Stimulated activated CD4-positive, alpha-beta T cell treated with anti-CD3 and anti-CD28 coated beads, Interleukin-1b, Interleukin-23, amount 100 ng/mL, for 4 hours (primary cell): ENCODE measurements around the gene KLHL1.

Source experiments
- DNase-seq, 2 donors: peaks; one replicate each; pipeline ENCODE4 v3.0.0-alpha.2; 2020; ENCODE audit warnings: low read depth in 2 of 2

Gene KLHL1

DNA sequence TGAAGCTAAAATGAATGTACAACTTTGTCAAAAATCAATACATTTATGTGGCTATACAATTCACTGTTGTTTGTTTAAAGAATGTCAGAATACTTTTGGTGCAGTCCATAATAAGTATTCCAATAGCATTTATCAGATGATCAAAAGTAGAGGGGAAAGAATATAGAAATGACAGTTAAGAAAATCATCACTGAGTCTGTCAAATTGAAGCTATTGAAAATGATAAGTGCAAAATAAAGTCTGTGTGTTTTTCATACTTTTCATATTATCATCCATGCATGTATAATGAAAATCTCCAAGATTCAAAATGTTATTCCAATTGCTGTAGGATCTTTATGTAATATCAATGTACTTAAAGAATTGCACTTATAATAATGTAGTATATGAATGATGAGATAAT lies 93.9 kb downstream of the KLHL1 start:
- no peak for DNase-seq

DNA sequence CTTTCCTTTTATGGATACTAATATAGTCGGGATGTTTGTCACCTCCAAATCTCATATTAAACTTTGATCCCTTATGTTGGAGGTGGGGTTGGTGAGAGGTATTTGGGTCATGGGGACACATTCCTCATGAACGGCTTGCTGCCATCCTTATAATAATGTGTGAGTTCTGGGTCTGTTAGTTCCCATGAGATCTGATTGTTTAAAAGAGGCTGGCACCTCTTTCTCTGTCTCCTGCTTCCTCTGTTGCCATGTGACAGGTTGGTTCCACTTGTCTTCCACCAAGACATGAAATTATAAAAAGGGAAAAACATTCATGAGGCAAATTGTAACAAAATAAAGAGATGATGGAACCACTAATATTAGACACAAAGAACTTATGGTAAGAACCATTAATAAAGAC lies 108.4 kb downstream of the KLHL1 start:
- DNase-seq = no peak

- DNase-seq = no peak
Measured at GRCh38 chr13:69997061-69997460, 111.2 kb downstream of the KLHL1 start.

GRCh38 chr13:69980799-69981198 lies 127.5 kb downstream of the KLHL1 start:
- no peak for DNase-seq

DNA sequence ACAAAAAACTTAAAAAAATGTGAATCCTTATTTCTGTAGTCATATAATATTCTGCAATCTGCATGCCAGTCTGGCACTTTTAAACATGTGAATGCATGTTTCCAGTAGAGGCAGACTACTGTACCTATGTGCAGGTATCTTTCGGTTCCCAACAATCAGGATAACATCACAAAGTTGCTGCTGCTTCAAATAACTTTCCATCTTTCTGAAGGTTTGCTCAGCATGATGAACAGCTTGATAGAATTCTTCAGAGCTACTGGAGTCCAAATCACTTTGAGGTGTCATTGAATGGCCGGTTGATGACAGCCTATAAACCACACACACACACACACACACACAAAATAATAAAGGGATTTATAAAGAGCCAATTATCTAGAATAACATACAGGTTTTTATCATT lies 132.8 kb downstream of the KLHL1 start:
- no peak for DNase-seq

GRCh38 chr13:69970520-69970919 lies 137.7 kb downstream of the KLHL1 start:
- DNase-seq = no peak

GRCh38 chr13:69959046-69959445 lies 149.2 kb downstream of the KLHL1 start:
- no peak for DNase-seq

GRCh38 chr13:69956839-69957238 lies 151.4 kb downstream of the KLHL1 start:
- DNase-seq = no peak

- no peak for DNase-seq
Measured at GRCh38 chr13:69956349-69956748, 151.9 kb downstream of the KLHL1 start.

- DNase-seq = no peak
Measured at GRCh38 chr13:69955271-69955670, 153.0 kb downstream of the KLHL1 start.

DNA sequence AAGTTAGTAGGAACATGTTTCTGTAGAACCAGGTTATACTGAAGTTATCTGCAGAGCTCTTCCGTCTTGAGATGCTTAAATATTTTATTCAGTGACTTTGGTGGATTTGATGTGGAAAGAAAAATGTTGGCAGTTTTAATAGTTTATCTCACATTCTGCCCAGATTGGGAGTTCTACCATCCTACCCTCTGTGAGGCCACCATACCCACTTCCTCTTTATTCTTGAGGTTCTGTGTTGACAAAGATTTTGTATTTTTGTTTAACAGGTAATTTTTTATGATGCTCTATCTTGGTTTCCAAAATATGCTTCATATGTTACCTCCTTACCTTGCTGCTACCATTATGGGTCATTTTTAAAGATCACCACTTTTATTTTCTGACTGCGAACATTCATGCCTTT lies 156.8 kb downstream of the KLHL1 start:
- DNase-seq = no peak

- DNase-seq = no peak
Measured at GRCh38 chr13:69950160-69950559, 158.1 kb downstream of the KLHL1 start.

DNA sequence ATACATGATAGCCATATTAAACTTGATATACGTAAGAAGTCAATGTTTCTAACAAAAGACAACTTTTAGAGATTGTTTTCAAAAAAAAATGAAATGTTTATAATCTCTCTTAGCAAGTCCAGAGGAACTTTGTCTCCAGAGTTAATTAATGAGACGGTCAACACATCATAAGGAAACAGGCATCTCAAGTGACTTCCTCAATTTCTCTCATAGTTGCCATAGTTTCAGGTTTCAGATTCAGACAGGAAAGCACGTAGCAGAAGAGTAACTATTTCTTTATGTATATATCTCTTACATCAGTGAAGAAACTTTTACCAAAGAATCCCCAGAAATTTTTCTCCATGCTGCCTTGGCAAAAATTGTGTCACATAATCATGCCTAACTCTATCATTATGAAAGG lies 160.2 kb downstream of the KLHL1 start:
- no peak for DNase-seq

DNA sequence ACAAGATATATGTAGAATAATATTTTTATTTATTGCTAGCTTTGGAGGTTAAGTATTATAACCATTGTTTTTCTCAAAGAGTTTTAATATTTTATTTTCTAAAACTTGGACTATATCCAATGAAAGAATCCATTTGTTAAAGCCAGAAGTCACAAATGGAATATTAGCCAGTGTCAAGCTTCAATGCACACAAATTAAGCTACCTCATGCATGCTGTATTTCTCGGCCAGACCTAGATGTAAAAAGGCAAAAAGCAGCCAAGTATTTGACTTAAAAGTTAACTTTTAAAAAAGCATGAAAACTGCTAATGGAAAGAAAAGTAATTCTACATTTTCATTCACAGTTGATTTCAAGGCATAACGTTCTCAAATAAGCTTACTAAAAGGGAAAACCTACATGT lies 160.7 kb downstream of the KLHL1 start:
- no peak for DNase-seq

DNA sequence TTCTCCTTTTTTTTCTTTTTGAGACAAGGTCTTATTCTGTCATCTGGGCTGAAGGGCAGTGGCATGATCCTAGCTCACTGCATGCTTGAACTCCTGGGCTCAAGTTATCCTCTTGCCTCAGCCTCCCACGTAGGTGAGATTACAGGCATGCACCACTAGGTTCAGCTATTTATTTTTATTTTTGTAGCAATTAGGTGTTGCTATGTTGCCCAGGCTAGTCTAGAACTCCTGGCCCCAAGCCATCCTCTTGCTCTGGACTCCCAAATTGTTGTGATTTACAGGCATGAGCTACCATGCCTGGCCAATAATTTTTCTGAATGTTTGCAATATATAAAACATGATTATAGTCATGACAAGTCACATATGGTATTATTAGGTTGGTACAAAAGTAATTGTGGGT lies 161.7 kb downstream of the KLHL1 start:
- DNase-seq = no peak

GRCh38 chr13:69935043-69935442 lies 173.2 kb downstream of the KLHL1 start:
- DNase-seq = no peak

DNA sequence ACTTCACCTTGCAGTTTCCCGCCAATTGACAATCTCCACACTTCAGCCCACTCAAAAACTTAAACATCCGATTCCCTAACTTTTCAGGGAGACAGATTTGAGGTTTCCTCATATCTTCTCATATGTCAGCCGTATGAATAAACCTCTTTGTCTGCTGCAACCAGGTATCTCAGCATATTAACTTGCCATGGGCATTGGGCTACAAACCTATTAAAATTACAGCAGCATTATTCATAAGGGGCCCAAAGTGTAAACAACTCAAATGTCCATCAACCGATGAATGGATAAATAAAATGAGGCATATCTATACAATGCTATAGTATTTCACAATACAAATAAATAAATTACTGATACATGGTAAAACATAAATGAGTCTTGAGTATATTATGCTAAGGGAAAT lies 180.0 kb downstream of the KLHL1 start:
- DNase-seq = no peak

DNA sequence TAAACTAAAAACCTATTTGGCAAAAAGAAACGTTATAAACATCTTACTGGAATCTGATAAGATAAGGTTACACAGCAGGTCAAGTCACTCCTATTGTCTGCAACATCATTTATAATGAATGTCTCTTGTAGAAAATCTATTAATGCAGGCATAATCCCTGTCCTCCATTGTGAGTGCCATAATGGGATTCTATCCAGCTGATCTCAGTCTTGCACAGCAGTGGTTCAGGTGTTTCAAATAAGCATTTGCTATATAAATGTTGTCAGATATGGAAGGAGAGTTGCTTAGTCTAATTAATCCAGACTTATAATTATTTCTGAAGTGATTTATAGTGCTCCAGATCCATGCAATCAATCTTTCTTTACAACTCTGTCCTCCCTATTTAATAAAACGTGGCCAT lies 187.1 kb downstream of the KLHL1 start:
- DNase-seq = no peak

DNA sequence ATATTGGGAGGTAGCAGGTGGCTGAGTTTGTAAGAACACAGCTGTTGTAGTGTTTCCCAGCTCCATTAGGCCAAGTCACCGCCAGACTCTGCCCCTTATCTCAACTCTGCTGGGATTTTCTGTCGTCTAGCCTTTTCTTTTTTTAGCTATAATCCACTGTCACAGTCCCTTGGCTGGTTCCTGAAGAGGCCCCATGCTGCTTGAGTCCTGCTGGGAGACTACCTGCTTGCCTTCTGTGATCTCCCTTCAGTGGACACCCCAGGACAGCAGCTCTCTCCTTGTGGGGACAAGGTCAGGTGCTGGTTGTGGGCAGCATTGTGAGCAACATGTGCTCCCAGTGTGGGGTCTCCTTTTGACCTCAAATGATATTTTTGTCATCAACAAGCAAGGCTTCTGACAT lies 195.6 kb downstream of the KLHL1 start:
- no peak for DNase-seq

- no peak for DNase-seq
Measured at GRCh38 chr13:69910800-69911199, 197.5 kb downstream of the KLHL1 start.

DNA sequence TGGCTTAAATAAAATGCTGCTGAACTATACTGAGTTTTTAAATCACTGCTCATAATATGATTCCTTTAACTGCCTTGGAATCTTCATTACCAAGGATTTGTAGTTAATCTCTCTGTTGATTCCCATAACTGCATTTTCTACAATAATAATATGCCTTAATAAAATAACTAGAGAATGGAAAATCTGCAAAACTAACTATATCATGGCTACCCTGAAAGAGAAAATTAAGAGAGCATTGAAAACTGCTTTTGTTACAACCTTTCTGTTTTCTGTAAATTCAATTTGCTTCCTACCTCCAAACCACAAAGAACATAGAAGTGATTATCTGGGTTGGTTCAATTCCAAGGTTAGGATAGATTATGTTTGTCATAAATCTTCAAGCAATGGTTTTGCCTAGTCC lies 203.5 kb downstream of the KLHL1 start:
- no peak for DNase-seq

DNA sequence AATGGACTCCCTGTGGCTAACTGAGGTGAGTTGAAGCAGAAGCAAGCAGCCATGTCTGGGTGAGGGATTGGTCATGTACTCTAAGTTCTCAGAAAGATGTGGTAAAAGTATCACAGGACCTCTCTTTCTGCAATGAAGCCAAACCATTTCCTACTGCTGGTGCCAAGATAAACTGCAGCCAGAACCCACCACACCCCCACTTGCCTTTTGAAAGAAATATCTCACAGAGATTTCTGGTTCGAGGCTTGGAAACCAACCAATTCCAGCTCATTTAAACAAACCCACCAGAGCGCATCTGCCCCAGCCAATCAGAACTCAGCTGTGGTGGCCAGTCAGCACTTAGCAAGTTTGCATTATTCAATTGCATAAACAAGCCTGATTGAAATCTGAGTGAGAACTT lies 205.2 kb downstream of the KLHL1 start:
- DNase-seq = no peak

DNA sequence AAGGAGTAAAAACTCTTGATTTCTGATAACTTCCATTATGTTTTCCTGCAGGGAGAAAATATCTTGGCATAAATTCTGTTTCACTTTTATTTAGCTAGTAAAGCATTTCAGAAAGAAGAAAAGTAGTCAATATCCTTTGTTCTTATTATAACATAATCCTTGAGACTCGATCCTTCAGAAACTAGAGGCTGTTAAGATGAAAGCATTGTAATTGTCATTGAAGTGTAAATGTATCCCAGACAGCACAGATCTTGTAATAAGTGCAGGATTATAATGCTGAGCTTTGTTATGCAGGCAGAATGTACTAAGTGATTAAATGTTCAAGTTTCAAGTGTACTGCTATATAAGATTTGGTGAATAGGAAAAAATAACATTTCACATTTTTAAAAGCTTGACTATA lies 225.8 kb downstream of the KLHL1 start:
- no peak for DNase-seq

DNA sequence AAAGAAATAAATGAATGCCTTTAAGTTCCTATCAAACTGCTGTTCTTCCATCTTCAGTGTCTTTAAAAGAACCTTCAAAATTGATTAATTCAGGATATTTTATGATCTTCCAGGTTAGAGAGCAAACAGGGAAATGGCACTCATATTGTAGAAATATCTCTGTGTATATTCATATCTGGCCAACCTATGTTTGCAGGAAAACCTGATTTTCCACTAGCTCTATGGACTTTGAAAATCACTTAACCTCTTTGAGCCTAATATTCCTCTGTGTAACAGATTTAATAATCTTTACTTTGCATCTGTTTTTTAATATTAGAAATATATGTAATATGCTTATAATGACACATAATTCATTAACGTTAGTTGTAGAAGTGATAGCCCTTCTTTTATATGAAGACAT lies 228.3 kb downstream of the KLHL1 start:
- DNase-seq = no peak
